Endothelial cell of umbilical vein (primary cell): ENCODE measurements around the gene B3GAT1.

ENCODE experiments used
- CTCF ChIP-seq, 2 donors: IDR thresholded peaks; 1 replicate in 1 of 2; 2 replicates in 1 of 2; pipeline ENCODE4 v1.5.1; 2011; ENCODE audit warnings: low read length in 2 of 2, mild to moderate bottlenecking in 2 of 2, moderate library complexity in 2 of 2, control low read depth in 1 of 2, inconsistent platforms in 1 of 2, low read depth in 1 of 2; ENCODE audit not compliant: insufficient read depth in 1 of 2; ENCODE audit errors: extremely low read depth in 1 of 2
- EZH2 ChIP-seq: IDR thresholded peaks from 2 replicates; pipeline ENCODE4 v1.6.1; 2012; ENCODE audit warnings: borderline replicate concordance, low read depth, mild to moderate bottlenecking, moderate library complexity, low read length, inconsistent platforms; ENCODE audit not compliant: severe bottlenecking
- FOS ChIP-seq: IDR thresholded peaks from 2 replicates; pipeline ENCODE4 v1.6.1; 2011; ENCODE audit warnings: mild to moderate bottlenecking, low read length, moderate library complexity, borderline replicate concordance; ENCODE audit not compliant: insufficient read depth
- MAX ChIP-seq: IDR thresholded peaks from 2 replicates; pipeline ENCODE4 v1.6.1; 2011; ENCODE audit not compliant: insufficient read depth, insufficient read length
- MYC ChIP-seq: IDR thresholded peaks from one replicate; pipeline ENCODE4 v1.6.1; 2011; ENCODE audit warnings: mild to moderate bottlenecking, low read depth, low read length
- POLR2A ChIP-seq: IDR thresholded peaks from 2 replicates; pipeline ENCODE4 v1.6.1; 2012; ENCODE audit warnings: low read depth, mild to moderate bottlenecking, control low read depth, low read length
- POLR2AphosphoS5 ChIP-seq: IDR thresholded peaks from 2 replicates; pipeline ENCODE4 v1.6.1; 2012; ENCODE audit warnings: low read depth, mild to moderate bottlenecking, control low read depth, low read length, moderate library complexity; ENCODE audit not compliant: insufficient read depth

GRCh38 chr11:134369656-134370525 is 42.2 kb downstream of the B3GAT1 start:
- TF ChIP-seq POLR2AphosphoS5: no peak
- no peak for TF ChIP-seq CTCF (IDR thresholded peaks at IDR 0.05; ENCODE audit: extremely low read depth in 1 of 2, insufficient read depth in 1 of 2, low read depth in 1 of 2, low read length in 2 of 2)
- TF ChIP-seq EZH2: no peak
- TF ChIP-seq MAX: no peak
- no peak for TF ChIP-seq POLR2A
- TF ChIP-seq FOS: no peak
- TF ChIP-seq MYC: no peak
